Embryonic facial prominence (tissue), 1 donor: ENCODE data around the gene SLC66A2.
"Not testable (repeated sequence)": the region's sequence is repeated elsewhere in the genome, so short reads cannot be mapped to it uniquely, and the experiment has no call there.

ENCODE experiments used
- DNase-seq: peaks from one replicate; pipeline ENCODE4 v3.0.0-alpha.2; 2016; ENCODE audit errors: extremely low spot score

The SLC66A2 gene

DNA sequence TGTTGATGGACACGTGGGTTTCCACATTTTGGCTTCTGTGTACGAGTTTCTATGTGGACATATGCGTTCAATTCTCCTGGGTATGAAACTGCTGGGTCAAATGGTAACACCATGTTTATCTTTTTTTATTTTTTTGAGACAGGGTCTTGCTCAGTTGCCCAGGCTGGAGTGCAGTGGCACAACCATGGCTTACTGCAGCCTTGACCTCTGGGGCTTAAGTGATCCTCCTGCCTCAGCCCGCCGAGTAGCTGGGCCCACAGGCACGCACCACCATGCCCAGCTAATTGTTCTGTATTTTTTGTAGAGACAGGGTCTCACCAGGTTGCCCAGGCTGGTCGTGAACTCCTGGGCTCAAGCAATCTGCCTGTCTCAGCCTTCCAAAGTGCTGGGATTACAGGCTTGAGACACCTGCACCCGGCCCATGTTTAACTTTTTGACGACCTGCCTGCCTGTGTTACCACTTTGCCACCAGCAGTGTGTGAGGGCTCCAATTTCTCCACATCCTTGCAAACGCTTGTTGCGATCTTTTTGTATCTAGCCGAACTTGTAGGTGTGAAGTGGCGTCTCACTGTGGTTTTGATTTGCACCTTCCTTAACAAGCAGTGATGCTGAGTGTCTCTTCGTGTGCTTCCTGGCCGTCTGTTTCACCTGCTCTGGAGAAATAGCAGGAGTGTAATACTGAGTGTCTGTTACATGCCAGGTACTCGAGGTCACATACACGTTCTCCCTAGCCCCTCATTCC, 19.9 kb upstream of the SLC66A2 start:
- DNase-seq = no peak

DNA sequence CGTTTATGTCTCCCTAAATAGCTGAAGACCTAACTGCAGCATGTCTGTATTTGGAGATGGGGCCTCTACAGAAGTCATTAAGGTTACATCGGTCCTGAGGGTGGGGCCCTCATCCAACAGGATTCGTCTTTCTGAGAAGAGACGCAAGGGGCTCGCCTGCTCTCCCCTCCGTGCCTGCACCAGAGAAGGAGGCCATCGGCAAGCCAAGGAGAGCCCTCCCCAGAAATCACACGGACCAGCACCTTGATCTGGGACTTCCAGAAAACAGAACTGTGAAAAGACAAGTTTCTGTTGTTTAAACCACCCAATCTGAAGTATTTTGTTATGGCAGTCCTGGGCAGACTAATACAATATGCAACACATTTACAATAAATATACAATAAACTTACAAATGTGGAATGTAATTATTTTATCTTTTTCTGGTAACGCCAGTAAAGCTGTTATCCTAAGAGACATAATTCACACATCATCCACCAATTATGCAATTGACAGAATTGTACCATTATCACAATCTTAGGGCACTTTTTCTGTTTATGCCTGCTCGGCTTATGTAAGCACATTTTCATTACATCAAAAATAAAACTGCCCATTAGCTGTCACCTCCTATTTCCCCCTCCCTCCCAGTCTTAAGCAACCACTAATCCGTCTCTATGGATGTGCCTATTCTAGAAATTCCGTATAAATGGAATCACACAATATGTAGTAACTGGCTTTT, 19.1 kb upstream of the SLC66A2 start:
- DNase-seq = no peak

DNA sequence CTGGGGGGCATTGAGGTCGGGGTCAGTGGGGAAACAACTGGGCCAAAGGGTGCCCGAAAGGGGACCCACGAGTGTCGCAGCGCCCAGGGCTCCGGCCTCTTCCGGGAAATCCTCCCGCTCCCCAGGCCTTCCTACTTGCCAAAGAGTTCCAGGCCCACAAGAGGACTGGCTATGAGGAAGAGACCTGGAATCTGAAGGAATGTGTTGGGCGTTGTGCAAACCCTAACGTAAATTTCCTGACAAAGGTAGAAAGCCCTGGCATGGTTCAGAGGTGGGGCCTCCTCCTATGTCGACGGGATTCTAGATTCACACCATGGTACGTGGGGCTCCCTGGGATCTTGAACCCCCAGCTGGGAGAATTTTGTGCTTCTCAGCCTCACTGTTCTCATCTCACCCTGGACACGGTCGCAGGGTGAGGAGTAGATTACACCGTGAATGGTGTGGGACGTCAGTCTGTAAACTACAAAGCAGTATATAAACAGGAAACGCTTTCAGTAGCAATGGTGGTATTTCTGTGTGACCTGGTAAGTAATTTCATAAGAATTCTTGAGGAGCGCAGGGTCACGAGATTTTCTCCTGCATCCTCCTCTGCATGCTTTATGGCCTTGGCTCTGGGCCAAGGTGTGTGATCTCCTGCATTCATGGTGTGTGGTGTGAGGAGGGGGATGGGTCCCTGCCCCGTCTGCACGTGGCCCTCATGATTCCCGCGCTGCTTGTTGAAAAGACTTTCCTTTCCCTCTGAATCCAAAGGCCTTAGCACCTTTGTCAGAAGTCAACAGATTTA, 13.9 kb upstream of the SLC66A2 start:
- no peak for DNase-seq

DNA sequence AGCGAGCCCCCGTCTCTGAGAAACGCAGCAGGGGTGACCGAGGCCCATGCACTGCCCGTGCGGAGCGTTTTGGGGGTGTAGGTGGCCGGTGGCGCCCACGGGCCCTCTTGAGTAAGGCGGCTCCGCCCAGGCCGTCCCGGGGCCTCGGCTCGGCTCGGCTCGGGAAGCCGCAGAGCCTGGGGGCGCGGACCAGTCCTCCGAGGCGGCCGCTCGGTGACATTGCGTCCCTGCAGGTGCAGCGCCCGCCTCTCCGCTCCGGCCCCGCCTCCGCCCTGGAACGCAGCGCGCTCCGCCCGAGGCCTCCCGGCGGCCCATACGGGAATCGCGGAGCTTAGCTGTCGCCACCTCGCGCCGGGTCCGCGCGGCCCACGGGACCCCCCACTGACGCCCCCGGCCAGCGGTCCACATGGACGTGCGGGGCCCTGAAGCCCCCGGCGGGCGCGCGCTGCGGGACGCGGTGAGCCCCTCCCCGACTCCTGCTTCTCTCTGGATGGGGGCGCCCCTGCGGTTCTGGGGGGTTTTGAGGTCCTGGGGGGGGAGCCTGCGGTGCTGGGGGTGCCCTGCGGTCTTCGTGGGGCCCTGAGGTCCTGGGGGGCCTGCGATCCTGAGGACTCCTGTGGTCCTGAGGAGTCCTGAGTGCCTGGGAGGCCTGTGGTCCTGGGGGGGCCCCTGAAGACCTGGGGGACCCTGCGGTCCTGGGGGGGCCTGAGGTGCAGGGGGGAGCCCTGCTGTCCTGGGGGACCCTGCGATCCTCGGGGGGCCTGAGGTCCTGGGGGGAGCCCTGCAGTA, 13.1 kb upstream of the SLC66A2 start, which contains the start of gene HSBP1L1:
TSS of gene HSBP1L1 (plus strand) at position 314 of the 789 bp plus-strand sequence. CDS start at position 407, 93 bp downstream.
- DNase-seq = no peak

DNA sequence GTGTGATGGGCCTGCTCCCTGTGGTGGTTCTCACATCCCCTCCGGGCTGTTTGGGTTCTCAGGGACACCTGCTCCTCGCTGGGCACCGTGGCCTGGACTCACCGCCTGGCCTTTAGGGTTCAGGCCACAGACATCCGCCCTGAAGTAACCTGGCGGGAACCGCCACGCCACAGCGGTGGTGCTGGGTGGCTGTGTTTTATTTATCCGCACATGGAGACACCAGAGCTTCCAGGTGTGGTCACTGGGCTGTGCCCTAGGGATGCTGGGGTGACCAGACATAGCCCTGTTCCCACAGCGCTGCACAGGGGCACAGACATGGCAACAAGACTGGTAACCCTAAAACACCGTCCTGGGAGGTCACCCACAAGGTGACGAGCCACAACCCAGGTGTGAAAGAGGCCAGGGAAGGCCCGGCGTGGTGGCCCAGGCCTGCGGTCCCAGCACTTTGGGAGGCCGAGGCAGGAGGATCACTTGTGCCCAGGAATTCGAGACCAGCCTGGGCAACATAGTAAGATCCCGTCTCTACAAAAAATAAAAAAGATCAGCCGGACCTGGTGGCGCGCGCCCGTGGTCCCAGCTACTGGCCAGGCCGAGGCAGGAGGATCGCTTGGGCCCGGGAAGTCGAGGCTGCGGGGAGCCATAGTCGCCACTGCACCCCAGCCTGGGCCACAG, 12.3 kb upstream of the SLC66A2 start:
- DNase-seq = no peak

DNA sequence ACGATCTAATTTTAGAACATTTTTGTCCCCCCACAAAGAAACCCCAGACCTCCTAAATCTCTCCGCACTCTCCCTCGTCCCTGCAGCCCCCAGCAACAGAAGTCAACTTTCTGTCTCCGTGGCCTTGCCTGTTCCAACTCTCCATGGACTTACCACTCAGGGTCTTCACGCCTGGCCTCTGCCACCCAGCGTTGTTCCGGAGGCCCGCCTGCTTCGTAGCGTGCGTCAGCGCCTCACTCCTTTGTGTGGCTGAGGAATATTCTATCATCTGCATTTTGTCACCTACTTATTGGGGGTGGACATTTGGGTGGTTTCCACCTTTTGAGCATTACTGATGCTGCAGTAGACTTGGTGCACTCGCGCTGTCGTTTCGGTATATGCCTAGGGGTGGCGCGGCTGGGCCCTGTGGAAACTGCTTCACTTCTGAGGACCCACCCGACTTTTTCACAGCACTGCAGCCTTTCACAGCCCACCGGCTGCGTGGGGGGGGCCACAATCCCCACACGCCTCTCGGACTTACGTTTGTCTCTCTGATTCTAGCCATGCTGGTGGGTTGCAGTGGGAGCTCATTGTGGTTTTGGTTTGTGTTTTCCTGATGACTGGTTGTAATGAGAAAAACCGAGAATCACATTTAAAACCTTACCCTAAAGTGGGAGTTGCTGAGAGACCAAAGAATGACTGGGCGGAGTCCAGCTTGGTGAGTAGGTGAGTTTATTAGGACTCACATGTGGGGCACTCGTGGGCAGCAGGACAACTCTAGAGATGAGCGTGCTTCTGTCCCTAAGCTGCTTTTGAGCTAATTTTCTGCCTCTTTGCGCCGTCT, 11.6 kb upstream of the SLC66A2 start:
- DNase-seq = no peak

DNA sequence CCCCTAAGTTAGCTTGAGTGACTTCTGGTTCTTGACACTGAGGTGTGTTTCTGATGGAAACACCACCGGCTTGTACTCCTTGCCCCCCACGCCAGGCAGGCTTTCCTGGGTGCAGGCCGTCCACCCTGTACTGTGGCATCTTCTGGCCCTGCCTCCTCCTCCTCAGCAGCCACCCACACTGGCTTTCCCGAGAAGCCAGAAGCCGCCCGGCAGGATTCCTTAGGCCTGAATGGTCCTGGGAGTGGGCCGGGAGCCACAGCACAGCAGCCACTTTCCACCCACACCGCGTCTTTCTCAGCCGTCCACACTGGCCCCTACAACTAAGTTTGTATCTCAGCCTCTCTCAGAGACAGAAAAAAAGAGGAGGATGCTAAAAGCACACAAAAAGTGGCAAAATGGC, 10.9 kb upstream of the SLC66A2 start:
- no peak for DNase-seq

DNA sequence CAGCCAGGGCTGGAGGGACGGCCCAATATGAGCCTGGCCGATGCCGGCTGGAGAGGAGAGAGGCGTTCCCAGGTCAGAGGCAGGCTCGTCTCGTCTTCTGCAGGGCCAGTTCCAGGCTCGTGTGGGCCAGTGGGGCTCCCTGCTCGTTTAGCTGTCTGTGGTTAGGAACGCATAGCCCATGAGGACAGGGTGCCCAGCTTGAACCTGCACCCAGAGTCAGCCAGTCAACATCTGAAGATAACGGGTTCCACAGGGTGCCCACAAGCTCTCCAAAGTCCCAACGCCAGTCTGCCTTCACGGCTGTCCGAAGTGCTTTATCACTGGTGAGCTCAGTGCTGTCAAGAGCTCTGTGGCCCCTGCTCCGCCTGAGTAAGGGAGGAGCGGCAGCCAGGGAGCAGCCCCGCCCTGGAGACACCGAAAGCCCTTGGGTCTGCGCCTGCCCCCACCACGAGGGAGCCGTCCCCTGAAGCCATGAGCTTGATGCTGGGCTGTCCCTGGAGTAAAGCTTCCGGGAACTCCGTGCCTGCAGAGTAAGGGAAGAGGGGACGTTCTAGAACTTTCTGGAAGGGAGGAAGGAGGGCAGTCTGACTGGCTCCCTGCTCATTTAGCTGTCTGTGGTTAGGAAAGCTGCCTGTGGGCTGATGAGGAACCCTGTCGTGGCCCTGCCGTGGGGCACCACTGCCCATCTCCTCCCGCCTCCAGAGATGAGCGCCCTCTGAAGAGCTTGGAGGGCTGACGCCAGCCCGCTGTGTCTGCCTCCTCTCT, 10.3 kb upstream of the SLC66A2 start:
- DNase-seq = no peak

DNA sequence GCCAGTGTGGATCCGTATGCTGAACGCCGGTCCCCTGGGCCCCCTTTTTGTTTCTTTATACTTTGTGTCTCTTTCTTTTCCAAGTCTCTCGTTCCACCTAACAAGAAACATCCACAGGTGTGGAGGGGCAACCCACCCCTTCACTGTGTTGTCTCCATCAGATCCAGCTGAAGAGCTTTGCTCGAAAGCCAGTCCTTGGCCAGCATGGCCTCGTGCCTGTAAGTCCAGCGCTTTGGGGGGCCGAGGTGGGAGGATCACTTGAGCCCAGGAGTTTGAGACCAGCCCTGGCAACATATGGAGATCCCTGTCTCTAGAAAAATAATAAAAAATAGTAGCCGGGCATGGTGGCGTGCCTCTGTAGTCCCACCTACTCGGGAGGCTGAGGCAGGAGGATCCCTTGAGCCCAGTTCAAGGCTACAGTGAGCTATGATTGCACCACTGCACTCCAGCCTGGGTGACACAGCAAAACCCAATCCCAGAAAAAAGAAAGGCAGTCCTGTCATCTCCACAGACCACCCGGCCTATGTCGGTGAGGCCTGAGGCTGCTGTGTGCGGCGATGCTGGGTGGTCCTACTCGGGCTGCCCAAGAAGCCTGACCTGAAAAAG, 9.6 kb upstream of the SLC66A2 start:
- no peak for DNase-seq

DNA sequence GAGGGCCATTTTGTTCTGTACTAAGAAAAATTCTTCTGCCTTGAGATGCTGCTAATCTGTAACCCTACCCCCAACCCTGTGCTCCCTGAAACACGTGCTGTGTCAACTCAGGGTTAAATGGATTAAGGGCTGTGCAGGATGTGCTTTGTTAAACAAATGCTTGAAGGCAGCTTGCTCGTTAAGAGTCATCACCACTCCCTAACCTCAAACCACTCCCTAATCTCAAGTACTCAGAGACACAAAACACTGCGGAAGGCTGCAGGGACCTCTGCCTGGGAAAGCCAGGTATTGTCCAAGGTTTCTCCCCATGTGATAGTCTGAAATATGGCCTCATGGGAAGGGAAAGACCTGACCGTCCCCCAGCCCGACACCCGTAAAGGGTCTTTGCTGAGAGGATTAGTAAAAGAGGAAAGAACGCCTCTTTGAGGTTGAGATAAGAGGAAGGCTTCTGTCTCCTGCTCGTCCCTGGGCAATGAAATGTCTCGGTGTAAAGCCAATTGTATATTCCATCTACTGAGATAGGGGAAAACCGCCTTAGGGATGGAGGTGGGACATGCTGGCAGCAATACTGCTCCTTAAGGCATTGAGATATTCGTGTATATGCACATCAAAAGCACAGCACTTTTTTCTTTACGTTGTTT, 8.8 kb upstream of the SLC66A2 start:
- not testable (repeated sequence) for DNase-seq

DNA sequence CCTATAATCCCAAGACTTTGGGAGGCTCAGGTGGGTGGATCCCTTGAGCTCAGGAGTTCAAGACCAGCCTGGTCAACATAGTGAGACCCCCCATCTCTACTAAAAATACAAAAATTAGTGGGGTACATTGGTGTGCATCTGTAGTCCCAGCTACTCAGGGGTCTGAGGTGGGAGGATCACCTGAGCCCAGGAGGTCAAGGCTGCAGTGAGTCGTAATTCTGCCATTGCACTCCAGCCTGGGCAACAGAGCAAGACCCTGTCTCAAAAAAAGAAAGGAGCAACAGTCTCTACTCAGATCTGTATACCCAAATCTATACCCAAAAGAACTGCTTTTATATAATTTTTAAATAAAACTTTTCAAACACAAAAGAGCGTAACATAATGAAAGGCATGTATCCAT, 7.5 kb upstream of the SLC66A2 start:
- DNase-seq = no peak

DNA sequence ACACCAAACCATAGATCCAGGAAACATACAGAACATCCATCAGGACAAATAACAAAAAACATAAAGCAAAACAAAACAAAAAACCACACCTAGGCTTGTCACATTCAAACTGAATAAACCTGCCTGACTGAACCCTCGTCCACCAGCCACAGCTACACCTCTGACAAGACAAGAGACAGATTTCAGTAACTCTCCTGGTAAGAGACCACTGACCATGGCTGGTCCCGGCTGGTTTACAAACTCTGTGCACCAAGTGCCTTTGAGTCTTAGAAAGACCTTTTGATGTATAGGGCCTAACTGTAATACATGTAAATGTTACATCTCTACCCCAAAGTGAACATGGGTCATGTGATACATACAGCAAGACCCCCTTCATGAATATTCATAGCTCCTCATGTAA, 4.8 kb upstream of the SLC66A2 start:
- no peak for DNase-seq

DNA sequence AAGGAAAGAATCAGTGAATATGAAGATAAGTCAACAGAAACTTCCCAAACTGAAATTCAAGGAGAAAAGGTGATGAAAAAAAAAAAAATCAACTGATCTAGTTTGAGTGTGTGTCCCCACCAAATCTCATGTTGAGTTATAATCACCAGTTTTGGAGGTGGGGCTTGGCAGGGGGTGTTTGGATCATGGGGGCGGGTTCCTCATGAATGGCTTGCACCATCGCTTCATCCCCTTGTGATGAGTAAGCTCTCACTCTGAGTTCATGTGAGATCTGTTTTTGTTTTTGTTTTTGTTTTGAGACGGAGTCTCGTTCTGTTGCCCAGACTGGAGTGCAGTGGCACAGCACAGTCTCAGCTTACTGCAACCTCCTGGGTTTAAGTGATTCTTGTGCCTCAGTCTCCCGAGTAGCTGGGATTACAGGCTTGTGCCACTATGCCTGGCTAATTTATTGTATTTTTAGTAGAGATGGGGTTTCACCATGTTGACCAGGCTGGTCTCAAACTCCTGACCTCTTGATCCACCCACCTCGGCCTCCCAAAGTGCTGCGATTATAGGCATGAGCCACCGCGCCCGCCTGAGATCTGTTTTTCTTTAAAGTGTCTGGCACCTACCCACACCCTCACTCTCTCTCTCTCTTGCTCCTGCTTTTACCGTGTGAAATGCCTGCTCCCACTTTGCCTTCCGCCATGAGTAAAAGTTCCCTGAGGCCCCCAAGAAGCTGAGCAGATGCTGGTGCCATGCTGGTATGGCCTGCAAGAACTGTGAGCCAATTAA, 4.0 kb upstream of the SLC66A2 start:
- DNase-seq = no peak

DNA sequence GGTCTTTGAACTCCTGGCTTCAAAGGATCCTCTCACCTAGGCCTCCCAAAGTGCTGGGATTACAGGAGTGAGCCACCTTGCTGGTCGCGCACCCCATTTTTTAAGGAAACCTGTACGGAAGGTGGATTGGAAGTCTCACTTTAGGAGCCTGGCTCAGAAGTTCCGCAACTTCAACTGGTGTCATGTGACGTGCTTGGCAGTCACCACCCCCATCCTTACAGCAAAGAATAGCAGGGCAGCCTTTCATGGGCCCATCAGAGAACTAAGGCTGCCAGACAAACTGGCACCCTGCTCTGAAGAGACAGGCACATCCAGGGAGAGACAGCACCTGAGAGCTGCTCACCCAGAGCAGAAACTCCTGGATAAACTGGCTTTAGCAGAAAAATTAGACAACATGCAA, 3.3 kb upstream of the SLC66A2 start:
- no peak for DNase-seq

DNA sequence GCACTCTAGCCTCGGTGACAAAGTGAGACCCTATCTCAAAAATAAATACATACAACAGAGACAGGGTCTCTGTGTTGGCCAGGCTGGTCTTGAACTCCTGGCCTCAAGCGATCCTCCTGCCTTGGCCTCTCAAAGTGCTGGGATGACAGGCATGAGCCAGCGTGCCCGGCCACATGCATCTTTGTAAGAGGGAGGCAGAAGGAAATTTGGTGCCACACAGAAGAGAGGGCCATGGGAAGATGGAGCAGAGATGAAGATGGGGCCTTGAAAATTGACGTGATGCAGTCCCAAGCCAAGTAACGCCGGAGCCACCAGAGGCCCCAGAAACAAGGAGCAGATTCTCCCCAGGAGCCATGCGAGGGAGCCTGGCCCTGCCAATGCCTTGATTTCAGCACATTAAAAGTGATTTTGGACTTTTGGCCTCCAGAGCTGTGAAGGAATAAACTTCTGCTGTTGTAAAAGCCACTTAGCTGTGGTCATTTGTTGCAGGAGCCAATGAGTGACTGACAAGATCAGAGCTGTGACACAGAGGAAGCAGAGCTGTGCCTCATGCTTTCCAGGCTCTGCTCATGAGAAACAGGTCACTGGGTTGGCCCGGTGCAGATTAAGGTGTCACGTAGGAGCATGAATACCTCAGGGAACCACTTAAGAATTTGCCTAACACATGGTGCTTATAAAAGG, 2.7 kb upstream of the SLC66A2 start:
- DNase-seq = no peak

DNA sequence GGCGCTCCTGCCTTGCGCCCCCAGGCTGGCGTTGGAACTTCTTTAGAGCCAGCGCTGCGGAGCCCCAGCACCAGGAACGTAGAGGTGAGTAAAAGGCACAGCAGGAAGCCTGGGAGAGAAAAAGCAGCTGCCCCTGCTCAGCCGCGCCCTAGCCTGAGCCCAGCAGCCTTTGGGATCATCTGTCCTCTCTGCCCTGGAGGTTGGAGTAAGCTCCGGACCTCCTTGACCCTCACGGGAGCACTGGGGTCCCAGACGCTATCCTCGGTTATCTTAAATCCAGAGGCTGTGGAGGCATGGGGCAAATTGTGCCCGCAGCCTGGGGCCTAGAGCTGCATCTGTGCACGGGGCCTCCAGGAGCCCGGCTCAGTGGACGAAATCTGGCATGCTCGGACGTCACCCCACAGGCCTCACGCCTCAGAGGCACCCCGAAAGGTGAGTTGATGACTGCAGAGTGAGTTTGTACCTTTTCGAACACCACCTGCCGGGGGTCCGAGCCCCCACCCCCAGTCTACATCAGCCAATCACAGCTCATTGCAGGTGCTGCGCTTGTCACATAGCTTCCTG, 1.6 kb upstream of the SLC66A2 start:
- DNase-seq = no peak

DNA sequence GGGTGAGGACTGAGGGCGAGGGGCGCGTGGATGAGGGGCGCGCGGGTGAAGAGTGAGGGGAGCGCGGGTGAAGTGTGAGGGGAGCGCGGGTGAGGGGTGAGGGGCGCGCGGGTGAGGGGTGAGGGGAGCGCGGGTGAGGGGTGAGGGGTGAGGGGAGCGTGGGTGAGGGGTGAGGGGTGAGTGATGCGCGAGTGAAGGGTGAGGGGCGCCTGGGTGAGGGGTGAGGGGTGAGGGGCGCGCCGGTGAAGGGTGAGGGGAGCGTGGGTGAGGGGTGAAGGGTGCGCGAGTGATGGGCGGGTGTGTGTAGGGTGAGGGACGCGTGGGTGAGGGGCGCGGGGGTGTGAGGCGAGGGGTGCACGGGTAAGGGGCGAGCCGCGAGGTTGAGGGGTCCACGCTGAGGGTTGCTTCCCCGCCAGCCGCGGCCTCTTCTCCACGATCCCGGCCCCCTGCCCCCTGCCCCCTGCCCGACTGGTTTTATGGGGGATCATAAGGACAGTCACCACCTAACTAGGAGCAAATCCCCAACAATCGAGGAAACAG, 1.1 kb upstream of the SLC66A2 start:
- DNase-seq = no peak
